B cell (primary cell): ENCODE measurements around the gene MFF. TPM values are rescaled to one million over a fixed set of nuclear protein-coding genes. Genes with fewer than 3 reads are reported as not detected.
A peak's percentile ranks its signal among the peaks of the same experiment; 100 is the strongest.

Experiments used
- ATAC-seq: fragments of 200-7000 bp; cut with Tn5 transposase; one replicate; pipeline ENCODE4 v1.10.0; 2021; ENCODE audit warnings: low read depth, mild to moderate bottlenecking, moderate number of reproducible peaks, moderate library complexity
- CTCF ChIA-PET: fragments of 350-600 bp; sonication (Branson Sonifier 250); formaldehyde crosslinking; loops from one replicate; lab custom pipeline; 2021; ENCODE audit warnings: antibody characterized with exemption, inconsistent platforms; lab: Charles Lee
- POLR2A ChIA-PET: fragments of 350-600 bp; sonication (Branson Sonifier 250); formaldehyde crosslinking; loops from one replicate; lab custom pipeline; 2021; ENCODE audit warnings: antibody characterized with exemption; lab: Charles Lee
- DNase-seq: peaks from one replicate; pipeline ENCODE4 v3.0.0; 2013
- H2AFZ ChIP-seq: 2 replicates; pipeline ENCODE4 v1.6.1; 2012; ENCODE audit warnings: mild to moderate bottlenecking, low read depth, low read length; ENCODE audit not compliant: insufficient read depth, poor library complexity, severe bottlenecking
- H3K27ac ChIP-seq, 2 donors: 1 replicate in 1 of 2; 2 replicates in 1 of 2; pipeline ENCODE4 v1.5.1; 2012 to 2013; ENCODE audit warnings: low read length in 2 of 2, mild to moderate bottlenecking in 2 of 2, moderate library complexity in 1 of 2
- H3K27me3 ChIP-seq, 4 experiments: fragments of 200-600 bp in 1 of 4; sonication (generic) in 1 of 4; replicated peaks in 1 of 4; 1 replicate in 2 of 4; 2 replicates in 2 of 4; pipeline versions ENCODE4 v1.6.1 to v1.7.0; 2013 to 2016; ENCODE audit warnings: low read length in 3 of 4, mild to moderate bottlenecking in 2 of 4, mixed read lengths in 1 of 4, moderate library complexity in 1 of 4; ENCODE audit not compliant: insufficient read depth in 4 of 4, control insufficient read depth in 3 of 4; ENCODE audit errors: control extremely low read depth in 1 of 4
- H3K36me3 ChIP-seq, 2 experiments: replicated peaks in 1 of 2; 1 replicate in 1 of 2; 2 replicates in 1 of 2; pipeline versions ENCODE4 v1.6.1 to v1.7.1; 2013; ENCODE audit warnings: low read length in 1 of 2; ENCODE audit not compliant: insufficient read depth in 2 of 2, control insufficient read depth in 1 of 2; ENCODE audit errors: control extremely low read depth in 1 of 2, extremely low read depth in 1 of 2
- H3K4me1 ChIP-seq, 2 donors: fragments of 200-600 bp in 1 of 2; sonication (generic) in 1 of 2; 1 replicate in 1 of 2; 2 replicates in 1 of 2; pipeline versions ENCODE4 v1.5.1 to v1.6.1; 2013 to 2017; ENCODE audit warnings: low read length in 2 of 2; ENCODE audit not compliant: control insufficient read depth in 2 of 2, insufficient read depth in 2 of 2
- H3K4me2 ChIP-seq: replicated peaks from 2 replicates; pipeline ENCODE3; 2012; ENCODE audit warnings: mild to moderate bottlenecking, low read depth, low read length; ENCODE audit not compliant: poor library complexity, severe bottlenecking
- H3K4me3 ChIP-seq, 5 experiments: fragments of 200-600 bp in 1 of 5; sonication (generic) in 1 of 5; 1 replicate in 3 of 5; 2 replicates in 2 of 5; pipeline versions ENCODE4 v1.5.1 to v1.7.0; 2011 to 2016; ENCODE audit warnings: low read length in 4 of 5, mild to moderate bottlenecking in 4 of 5, low read depth in 2 of 5, control low read depth in 1 of 5, moderate library complexity in 1 of 5; ENCODE audit not compliant: insufficient read depth in 1 of 5; ENCODE audit errors: control extremely low read depth in 1 of 5, extremely low read depth in 1 of 5
- H3K79me2 ChIP-seq: fragments of 200-600 bp; sonication (generic); one replicate; pipeline ENCODE4 v1.6.0; 2016; ENCODE audit warnings: low read length; ENCODE audit not compliant: control insufficient read depth, insufficient read depth
- H3K9ac ChIP-seq: fragments of 200-600 bp; sonication (generic); 2 replicates; pipeline ENCODE4 v1.6.1; 2017; ENCODE audit warnings: mild to moderate bottlenecking, low read length, moderate library complexity
- H3K9me3 ChIP-seq, 3 donors: one replicate each; pipeline versions ENCODE4 v1.6.1 to v1.7.1; 2013; ENCODE audit warnings: low read length in 2 of 3; ENCODE audit not compliant: control insufficient read depth in 2 of 3, insufficient read depth in 1 of 3; ENCODE audit errors: control extremely low read depth in 1 of 3
- H4K20me1 ChIP-seq: 2 replicates; pipeline ENCODE4 v1.6.0; 2012; ENCODE audit warnings: mild to moderate bottlenecking, low read length; ENCODE audit not compliant: insufficient read depth, control insufficient read depth, poor library complexity, severe bottlenecking
- H3K27ac Mint-ChIP-seq: one replicate; pipeline ENCODE4 v1.8.0; 2021; ENCODE audit warnings: mixed read lengths
- H3K27me3 Mint-ChIP-seq: one replicate; pipeline ENCODE4 v1.8.0; 2021; ENCODE audit warnings: mixed read lengths
- H3K4me1 Mint-ChIP-seq: one replicate; pipeline ENCODE4 v1.8.0; 2021; ENCODE audit warnings: mixed read lengths
- H3K4me3 Mint-ChIP-seq: one replicate; pipeline ENCODE4 v1.8.0; 2021; ENCODE audit warnings: mixed read lengths
- H3K9me3 Mint-ChIP-seq: one replicate; pipeline ENCODE4 v1.8.0; 2022; ENCODE audit warnings: mixed read lengths; ENCODE audit not compliant: insufficient read depth
- EZH2 ChIP-seq: IDR thresholded peaks from 2 replicates; pipeline ENCODE4 v1.6.1; 2012; ENCODE audit warnings: borderline replicate concordance, low read depth, mild to moderate bottlenecking, moderate library complexity, low read length; ENCODE audit not compliant: insufficient read depth, poor library complexity, severe bottlenecking
- WGBS: methylation state at CpG from one replicate; pipeline ENCODE4 v1.1.5; 2013; ENCODE audit warnings: missing lambda C conversion rate; ENCODE audit not compliant: insufficient coverage; 5-methylcytosine and 5-hydroxymethylcytosine counted together
- intact Hi-C: fragments of 100-400 bp; cut with micrococcal nuclease; formaldehyde crosslinking; loops from one replicate; pipeline ENCODE4 v1.10.0; 2022
- polyA plus RNA-seq: library from polyadenylated mRNA; depleted of rRNA; stranded (reverse); fragments of >200 nt; gene quantifications from 2 replicates; pipeline ENCODE4 v1.2.3, GENCODE V29; 2012
- total RNA-seq, 2 donors: library from RNA; stranded (reverse); fragments of 120-200 nt in 1 of 2; gene quantifications; 1 replicate in 1 of 2; 2 replicates in 1 of 2; pipeline versions ENCODE4 v1.2.3 to v1.2.4, GENCODE V29; 2013 to 2022
- TF ChIP-seq, protein P1 (sequence below): fragments of 200-600 bp; IDR thresholded peaks from one replicate; pipeline ENCODE4 v1.8.0; 2022; ENCODE audit warnings: antibody characterized with exemption, mild to moderate bottlenecking

MFF gene
- total and polyA plus RNA-seq, 2 donors (not counting 1 experiment from before 2014, with no cell fraction given), result 55.0 to 70.4 TPM

DNA sequence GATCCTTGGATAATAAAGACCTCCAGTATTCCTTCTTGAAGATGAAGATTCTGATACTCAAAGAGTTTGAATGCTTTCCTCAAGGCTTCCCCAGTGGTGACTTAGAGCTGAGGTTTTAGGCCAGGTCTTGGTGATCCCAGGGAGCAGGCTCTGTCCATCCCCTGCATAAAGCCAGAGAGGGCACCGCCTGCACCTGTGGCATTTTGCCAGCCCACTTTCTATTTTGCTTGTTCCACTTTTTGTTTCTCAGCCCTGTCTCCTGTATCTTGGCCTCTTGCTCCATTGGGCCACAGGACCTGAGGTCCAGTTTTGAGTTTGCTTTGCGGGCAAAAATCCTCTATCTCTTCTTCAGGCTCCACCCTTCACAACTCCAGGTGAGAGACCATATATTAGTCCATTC lies 69.3 kb downstream of the MFF start:
- H3K36me3 ChIP-seq, result no peaks in the 10 kb centered on the region
- ChIA-PET POLR2A (no interaction called here), CTCF (interaction anchor here (1.0 to 2.3 kb wide), 2 partner anchors 10 to 12 kb away, joined by 5 to 6 read pairs; no protein-coding TSS in a partner anchor)
- no peak for TF ChIP-seq EZH2
- TF ChIP-seq, protein P1, sequence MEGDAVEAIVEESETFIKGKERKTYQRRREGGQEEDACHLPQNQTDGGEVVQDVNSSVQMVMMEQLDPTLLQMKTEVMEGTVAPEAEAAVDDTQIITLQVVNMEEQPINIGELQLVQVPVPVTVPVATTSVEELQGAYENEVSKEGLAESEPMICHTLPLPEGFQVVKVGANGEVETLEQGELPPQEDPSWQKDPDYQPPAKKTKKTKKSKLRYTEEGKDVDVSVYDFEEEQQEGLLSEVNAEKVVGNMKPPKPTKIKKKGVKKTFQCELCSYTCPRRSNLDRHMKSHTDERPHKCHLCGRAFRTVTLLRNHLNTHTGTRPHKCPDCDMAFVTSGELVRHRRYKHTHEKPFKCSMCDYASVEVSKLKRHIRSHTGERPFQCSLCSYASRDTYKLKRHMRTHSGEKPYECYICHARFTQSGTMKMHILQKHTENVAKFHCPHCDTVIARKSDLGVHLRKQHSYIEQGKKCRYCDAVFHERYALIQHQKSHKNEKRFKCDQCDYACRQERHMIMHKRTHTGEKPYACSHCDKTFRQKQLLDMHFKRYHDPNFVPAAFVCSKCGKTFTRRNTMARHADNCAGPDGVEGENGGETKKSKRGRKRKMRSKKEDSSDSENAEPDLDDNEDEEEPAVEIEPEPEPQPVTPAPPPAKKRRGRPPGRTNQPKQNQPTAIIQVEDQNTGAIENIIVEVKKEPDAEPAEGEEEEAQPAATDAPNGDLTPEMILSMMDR, result no peak
- no peak overlapping the region for H3K4me3 ChIP-seq
- no peak overlapping the region for H3K27ac ChIP-seq
- H3K9ac ChIP-seq, result no peak overlapping the region
- H3K4me3 Mint-ChIP-seq, result peak overlapping the region; percentile 37
- H3K9me3 Mint-ChIP-seq, result no peaks in the 10 kb centered on the region
- H3K27me3 ChIP-seq, result no peaks in the 10 kb centered on the region
- H3K9me3 ChIP-seq, result no peaks in the 10 kb centered on the region
- peak; percentile 39 for DNase-seq
- peak overlapping the region; percentile 45 for H3K4me2 ChIP-seq
- no peak overlapping the region for H2AFZ ChIP-seq
- no peaks in the 10 kb centered on the region for H3K79me2 ChIP-seq
- H4K20me1 ChIP-seq, result no peaks in the 10 kb centered on the region
- peak overlapping the region; percentile 80 for H3K27ac Mint-ChIP-seq
- H3K27me3 Mint-ChIP-seq, result no peaks in the 10 kb centered on the region
- H3K4me1 Mint-ChIP-seq, result peaks cover 33% of the 10 kb centered on the region
- peak; percentile 33 for ATAC-seq
- intact Hi-C loops, result no loop called here
- WGBS, result 50% methylated on average over 2 of the region's 2 CpGs
- peaks cover 21 to 25% of the 10 kb centered on the region in 2 donors for H3K4me1 ChIP-seq

DNA sequence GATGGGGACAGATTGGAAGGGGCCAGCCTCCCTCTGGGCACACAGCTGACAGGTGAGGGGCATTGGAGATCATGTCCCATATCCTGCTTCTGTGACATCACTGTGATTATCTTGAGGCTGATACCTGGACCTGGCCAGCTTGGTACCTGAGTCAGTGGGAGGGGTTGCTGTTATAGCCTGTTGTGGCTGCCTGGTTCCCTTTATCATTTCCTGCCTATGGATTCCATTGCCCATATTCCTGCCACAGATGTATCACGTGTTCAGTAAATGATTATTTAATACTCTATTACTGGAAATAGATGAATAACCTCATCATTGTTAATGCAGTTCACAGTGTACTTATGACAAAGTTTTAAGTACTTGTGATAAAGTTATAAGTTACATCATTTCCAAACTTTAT lies 70.5 kb downstream of the MFF start:
- Mint-ChIP-seq H3K4me3 (no peak overlapping the region), H3K9me3 (no peaks in the 10 kb centered on the region), H3K27ac (peak overlapping the region; percentile 34), H3K4me1 (peaks cover 33% of the 10 kb centered on the region), H3K27me3 (no peaks in the 10 kb centered on the region)
- intact Hi-C loops, result no loop called here
- Histone ChIP-seq H2AFZ (no peak overlapping the region), H3K4me3 (no peak overlapping the region), H3K36me3 (no peaks in the 10 kb centered on the region), H3K79me2 (no peaks in the 10 kb centered on the region), H4K20me1 (no peaks in the 10 kb centered on the region), H3K9me3 (no peaks in the 10 kb centered on the region), H3K27ac (no peak overlapping the region), H3K9ac (no peak overlapping the region), H3K4me1 (peaks cover 21 to 25% of the 10 kb centered on the region in 2 donors), H3K4me2 (no peak overlapping the region), H3K27me3 (no peaks in the 10 kb centered on the region)
- no peak for TF ChIP-seq EZH2
- TF ChIP-seq, protein P1, result no peak
- ChIA-PET POLR2A (interaction anchor here (0.6 kb wide), 1 partner anchor 85 kb away, joined by 5 read pairs; no protein-coding TSS in a partner anchor), CTCF (interaction anchor here (0.8 to 2.3 kb wide), 2 partner anchors 10 to 85 kb away, joined by 3 to 6 read pairs; no protein-coding TSS in a partner anchor)
- WGBS, result no CpG with 5 or more reads among the region's 1 CpG
- ATAC-seq, result no peak
- DNase-seq, result no peak
